Measurements from ENCODE around the gene SHTN1.

The SHTN1 gene

DNA sequence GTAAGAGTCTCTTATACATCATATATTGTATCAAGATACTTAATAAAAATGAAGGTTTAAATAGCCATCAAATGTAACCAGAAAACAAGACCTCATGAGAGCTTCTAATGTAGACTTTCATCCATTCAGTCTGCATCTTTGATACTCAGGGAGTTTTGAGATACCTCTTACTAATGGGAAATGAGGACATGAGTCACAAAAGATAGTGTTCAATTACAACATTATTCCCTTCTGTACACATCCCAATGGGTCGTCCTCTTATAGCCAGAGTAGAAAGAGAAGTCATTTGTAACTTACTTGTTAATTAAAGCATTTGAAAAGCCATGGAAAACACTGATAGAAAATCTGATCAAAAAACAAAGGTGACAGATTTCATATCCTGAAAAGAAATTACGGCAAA is 19.4 kb downstream of the SHTN1 start:
- DNase-seq (ENCODE audit: low spot score), result no peak

DNA sequence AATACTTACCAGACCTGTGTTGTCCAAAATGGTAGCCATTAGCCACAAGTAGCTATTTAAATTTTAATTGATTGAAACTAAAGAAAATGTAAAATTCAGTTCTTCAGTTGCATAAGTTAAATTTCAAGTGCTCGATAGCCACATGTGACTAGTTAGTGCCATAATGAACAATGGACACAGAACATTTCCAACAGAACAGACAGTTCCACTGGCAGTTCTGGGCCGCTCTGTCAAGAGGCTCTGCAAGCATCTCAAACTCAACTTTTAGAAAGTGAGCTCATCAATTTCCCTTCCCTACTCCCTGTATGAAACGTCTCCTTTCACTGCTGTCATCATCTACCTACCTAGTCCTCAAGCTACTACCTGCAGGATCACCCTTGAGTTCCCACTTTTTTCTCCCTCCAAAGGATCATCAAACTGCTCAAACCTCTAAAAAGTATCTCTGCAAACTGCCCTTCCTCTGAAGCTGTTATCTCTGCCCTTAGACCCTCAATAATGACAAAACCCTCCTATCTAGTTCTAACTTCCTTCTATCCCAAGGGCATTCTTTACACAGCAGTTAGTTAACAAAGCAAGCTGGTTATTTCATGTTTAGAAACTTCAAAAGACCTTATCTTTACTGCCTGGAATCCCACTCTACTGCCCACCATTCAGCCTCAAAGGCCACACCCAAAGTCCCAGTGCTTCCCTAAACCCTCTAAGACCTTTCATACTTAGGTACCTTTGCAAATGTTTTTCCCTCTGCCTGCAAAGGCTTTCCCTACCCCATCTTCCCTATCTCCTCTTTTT is 20.6 kb downstream of the SHTN1 start:
- DNase-seq (ENCODE audit: low spot score), result no peak

DNA sequence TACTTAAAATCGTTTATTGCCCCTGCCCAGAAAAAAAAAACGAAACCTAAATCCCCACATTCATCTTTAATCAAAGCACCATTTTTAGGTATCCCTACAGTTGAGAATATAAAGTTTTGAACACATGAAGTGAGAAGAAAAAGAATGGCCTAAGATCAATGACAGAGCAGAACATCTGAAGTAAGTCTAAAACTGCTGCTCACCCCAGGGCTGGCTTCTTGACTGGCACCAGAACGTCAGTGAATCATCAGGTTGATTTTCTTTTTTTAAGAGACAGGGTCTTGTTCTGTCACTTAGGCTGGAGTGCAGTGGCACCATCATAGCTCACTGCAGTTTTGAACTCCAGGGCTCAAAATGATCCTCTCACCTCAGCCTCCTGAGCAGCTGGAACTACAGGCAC is 24.9 kb downstream of the SHTN1 start:
- DNase-seq (ENCODE audit: low spot score), result no peak

DNA sequence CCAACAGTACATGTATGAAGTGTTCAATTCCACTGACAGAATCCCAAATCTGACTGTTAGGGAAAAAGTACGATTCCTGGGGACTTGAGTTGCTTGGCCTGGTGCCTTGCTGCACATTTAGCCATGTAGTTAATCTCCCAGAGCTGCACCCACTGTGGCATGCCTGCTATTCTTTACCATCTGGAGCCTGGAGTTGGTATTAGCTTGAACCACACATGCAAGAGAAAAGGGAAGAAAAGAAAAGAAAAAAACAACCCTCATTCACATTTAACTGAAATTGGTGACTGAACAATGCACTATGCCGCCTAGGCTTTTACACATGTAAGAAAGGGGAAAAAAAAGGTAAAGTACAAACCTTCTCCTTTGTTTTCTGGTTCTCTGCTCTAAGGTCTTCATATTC is 26.1 kb downstream of the SHTN1 start:
- DNase-seq (ENCODE audit: low spot score), result no peak

DNA sequence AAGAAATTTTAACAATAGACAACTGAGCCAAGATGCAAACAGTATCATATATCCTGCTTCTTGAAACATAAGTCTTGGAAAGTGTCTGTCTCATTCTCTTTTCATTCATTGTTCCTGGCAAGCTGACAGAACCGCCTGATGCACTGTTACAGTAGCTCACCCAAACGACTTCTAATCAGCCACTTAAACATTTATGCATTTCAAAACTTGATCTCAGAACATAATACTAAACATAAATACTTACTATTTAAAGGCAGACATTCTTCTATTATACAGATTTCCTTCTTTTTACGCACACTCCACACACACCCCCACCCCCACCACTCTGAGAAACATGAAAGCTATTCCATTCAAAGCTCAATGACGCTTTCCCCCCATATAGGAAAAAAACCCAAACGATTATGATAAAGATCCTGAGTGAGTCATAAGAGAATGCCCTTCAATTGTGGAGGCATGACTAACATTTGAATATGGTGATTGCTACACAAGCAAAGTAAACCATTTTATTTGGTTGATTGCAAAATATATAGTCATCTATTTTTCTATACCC is 30.5 kb downstream of the SHTN1 start:
- DNase-seq (ENCODE audit: low spot score), result no peak

DNA sequence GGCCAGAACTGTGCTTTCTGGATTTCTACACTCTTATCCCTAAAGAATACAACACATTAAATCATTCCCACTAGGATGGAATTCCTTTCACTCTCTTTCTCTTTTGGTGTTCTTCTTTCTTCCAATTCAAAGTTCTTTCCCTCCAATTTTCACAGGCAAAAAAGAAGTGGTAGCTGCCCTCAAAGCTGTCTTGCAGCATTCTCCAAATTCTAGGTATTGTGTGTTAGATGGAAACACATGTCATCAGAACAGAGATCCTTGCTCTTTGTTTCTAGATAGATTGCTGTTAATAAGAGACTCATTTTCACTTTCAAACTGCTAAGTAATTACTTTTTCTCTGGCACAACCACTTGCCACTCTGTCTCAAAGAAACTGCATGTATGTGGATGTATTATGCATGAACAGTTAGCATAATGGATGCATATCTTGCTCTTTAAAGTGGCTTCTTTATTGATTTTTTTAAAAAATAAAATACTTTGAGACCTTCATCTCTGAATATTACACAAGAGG is 31.0 kb downstream of the SHTN1 start:
- DNase-seq (ENCODE audit: low spot score), result no peak

DNA sequence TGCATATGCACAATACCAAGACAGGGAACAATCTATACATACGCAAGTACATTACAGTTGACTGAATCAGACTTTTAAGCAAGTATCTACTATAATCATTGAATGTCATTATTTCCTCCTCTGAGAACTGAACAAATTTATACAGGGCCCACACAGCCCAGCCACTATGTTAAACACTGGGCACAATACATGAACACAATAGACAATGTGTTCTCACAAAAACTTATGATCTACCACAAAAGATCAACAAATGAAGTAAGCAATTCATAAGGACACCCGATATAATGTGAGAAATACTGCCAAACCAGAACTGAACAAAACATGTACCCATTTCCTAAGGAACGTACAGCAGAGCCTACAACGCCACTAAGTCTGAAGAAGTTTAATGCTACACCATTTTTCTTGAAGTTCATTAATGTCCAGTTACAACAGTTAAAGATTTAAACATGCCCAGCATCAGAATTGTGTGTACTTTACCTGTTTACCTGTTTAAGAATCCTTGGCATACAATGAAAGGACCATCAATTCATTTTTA is 31.5 kb downstream of the SHTN1 start:
- DNase-seq (ENCODE audit: low spot score), result no peak

DNA sequence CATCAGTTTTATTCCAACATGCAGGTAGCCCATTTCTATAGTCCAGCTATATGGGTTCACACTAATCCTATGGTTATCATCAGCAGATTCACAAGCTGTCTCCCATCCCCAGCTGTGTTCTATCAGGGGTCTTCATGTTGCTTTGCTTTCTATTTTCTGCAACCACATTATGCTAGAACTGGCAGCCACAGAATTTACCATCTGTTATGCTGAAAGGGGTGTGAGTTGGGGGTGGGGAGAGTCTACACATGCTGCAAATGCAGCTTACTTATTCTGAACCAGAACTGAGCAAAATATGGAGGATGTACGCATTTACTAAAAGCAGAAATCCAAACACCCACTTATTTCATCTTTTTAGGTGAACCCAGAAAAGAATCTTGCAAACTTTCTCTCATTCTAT is 32.9 kb downstream of the SHTN1 start:
- DNase-seq (ENCODE audit: low spot score), result no peak

DNA sequence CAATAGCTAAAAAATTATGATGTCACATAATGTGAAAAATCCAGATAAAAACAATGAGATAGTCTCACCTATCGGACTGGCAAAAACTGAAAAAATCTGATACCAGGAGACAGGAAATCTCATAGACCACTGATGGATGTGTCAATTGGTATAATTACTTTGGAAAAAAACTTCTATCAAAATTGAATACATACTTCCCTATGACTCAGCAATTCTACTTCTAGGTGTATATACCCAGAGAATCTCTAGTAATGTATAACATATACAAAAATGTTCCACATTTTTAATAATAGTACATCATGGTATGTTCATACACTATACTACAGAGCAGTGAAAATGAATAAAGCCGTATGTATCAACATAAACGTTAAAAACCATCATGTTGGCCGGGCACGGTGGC is 34.9 kb downstream of the SHTN1 start:
- DNase-seq (ENCODE audit: low spot score), result no peak

DNA sequence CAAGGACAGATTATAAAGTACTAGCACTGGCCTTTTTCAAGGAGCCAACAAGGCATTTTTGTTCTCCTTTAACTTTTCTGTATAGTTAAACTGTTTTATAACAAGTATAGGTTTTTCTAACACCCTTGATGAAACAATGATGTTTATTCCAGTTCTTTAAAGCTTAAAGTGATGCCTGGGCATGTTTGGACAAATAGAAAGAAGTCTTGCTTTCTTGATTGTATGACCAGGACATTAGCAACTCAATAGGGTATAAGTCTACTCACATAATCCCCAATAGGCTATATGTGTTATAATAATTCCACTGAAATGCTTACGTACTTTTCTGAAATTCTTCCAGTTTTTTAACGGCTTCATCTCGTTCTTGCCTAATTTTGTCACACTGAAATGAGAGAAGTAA is 36.7 kb downstream of the SHTN1 start:
- DNase-seq (ENCODE audit: low spot score), result no peak

DNA sequence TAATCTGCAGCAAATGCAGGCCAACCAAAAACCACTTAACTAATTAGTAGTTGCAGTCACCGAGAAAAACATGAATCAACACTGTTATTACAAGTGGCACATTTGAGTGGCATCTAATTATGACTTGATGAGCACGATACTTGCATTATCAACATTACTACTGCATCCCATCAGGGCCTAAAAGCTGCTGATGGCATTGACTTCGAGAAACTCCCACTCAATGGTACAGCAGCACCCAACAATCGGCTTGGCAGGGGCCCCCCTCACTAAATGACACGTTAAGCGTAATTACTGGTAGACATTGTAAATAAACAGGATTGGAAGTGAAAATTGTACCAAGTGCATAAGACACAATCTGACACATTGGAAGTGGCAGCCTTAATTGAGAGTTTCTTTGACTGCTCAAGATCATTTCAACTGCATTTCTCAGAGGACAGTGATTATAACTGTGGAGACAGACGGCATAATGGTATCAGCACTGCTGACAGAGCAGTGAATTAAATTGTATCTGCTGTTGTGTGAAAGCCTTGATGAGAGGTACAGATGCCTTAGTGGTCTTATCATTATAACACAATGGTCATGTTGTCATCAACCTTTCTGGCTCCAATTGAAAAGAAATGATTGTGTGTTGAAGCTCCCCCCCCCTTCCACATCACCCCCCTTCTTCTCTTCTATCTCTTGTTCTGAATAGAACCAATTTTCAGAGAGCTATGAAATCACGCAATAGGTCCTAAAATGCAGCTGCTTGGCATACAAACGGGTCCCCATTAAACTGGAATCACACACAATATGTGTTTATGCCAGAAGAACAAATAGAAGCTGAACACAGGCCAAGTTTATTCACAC is 43.4 kb downstream of the SHTN1 start:
- DNase-seq (ENCODE audit: low spot score), result no peak

DNA sequence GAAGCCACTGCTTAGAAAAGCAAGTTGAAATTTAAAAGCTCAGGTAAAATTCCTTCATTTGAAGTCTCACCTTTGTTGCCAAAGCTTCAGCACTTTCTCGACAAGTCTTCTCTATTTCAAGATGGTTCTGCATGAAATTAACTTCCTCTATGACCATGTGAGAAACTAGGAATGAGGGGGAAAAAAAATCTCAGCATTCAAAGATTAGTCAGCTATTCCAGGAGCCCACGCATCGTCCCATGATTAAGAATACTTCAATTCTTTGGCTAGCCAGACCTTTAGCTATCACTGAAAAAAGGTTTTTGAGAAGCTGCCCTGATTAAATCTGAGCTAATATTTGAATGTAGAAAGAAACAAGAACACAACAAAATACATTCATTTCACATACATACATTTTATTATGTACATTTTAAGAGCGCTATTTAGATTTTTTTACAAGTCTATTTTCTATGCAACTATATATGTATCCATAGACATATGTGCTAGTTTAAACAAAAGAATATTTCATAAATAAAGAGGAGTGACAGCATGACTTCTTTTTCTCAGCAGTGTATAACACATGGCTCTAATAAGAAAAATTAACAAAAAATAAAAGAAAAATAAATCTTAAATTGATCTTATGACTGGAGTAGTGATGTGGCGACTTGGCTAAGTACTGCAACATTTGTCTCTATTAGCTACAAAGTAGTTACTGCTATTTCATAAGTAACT is 44.8 kb downstream of the SHTN1 start:
- DNase-seq (ENCODE audit: low spot score), result no peak

DNA sequence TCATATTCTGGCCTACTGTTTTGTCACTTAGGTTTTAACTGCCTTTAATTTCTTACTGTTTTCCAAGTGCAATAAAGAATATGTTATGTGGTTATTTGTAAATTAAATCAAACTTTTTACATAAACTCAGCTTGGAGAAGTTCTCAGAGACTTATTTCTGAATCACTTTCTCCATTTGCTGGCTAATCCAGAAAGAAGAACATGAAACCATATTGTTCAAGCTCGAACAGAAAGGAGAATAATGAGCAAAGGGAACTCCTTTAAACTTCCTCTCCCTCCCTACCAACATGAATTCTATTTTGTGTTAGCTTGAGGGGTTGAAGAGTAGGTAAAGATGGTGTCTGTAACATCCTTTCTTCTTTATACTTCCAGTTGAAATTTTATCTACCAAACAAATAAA is 52.3 kb downstream of the SHTN1 start:
- DNase-seq (ENCODE audit: low spot score), result no peak

DNA sequence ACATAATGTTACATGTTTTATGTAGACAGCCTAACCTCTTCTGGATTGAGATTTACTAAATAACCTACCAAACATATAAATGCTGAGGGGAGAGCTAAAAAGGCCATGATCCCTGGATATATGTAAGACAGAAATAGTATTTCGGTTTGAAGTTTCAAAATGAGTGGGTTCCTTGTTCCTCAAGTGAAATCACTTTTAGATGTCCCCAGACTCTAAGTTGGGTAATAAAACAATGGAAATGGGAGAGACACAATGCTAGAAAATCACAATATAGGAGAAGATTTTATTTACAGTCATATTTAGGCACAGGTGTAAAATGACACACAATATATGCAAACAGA is 56.5 kb downstream of the SHTN1 start:
- no peak for DNase-seq (ENCODE audit: low spot score)

DNA sequence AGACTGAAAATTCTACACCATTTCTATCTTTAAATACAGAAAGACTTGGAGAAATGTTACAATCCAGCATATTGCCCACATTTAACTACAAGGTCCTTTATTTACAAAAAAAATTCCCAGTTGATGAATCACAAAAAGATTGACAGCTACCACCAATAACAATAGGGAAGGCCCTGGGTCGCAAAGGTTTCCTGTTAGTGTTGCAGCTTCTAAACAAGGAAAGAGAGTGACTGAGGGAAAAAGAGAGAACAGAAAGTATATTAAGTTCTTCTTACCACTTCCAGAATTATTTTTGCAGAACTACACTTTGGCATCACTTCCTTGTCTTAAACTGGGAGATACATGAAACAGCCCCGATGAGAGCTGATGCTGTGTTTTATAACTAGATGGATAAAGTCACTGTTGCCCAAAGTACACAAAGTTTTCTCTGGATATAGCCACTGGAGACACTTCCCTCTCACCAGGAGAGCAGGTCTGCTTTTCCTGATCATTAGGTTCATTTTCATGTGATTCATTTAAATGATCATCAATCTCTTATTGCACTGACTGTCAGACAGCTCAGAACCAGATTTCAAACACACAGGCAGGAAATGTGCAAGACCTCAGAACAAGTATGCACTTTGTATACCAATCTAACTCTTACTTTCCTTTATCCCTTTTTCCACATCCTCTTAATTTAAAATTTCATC is 57.0 kb downstream of the SHTN1 start:
- DNase-seq (ENCODE audit: low spot score), result no peak

DNA sequence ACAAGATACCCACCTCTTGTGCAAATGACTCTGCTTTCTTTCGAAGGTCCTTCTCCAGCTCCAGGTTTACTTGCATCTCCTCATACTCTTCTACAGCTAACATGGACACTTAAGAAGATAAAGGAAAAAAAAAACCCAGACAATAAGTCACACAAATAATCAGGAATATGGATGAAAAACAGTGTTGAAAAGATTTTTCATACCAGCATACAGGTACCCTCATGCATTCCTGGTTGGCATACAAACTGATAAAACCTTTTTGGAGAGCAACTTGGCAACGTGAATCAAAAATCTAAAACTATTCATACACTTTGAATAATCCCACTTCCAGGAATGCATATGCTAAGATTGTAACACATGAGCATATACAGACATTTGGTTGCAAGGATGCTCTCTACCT is 60.1 kb downstream of the SHTN1 start:
- DNase-seq (ENCODE audit: low spot score), result no peak

DNA sequence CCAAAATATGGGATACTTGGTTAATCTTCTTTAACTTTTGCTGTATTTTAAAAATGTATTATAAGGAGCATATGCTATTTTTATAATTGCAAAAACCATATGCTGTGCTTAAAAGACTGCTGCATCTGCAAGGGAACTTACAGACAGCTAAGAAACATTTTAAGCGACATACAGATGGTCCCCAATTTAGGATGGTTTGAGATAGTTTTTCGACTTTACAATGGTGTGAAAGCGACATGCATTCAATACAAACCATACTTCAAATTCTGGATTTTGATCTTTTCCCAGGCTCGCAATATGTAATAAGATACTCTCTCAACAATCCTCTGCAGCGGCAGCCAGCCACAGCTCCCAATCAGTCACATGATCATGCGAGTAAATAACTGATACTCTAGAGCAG is 73.2 kb downstream of the SHTN1 start:
- DNase-seq (ENCODE audit: low spot score), result no peak

DNA sequence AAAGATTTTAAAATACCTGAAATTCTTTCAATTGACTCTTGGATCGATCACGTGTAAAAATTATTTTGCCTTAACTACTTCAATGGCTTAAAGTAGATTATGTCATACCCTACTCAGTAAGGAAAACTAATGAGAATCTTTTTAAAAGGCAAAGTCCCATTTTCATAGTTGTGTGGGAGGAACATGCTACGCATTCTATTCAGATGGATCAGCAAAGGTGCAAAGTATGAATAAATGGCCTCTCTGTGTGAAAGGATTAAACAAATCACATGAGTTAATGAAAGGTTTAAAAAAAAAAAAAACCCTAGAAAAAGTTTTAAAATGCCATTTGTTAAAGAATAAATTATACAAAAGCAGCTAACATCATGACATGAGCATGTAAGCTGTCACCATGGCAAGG is 78.6 kb downstream of the SHTN1 start:
- no peak for DNase-seq (ENCODE audit: low spot score)

DNA sequence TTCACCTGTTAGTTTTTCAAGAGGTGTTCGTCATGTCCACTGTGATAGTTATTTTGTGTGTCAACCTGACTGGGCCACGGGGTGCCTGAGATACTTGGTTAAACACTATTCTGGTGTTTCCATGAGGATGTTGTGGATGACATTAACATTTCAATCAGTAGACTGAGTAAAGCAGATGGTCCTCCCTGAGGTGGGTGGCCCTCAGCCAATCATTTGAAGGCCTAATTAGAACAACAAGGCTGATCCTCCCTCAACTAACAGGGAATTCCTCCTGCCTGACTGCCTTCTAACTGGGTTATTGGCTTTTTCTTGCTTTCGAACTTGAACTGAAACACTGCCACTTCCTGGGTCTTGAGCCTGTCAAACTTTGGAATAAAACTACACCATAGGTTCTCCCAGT is 79.9 kb downstream of the SHTN1 start:
- no peak for DNase-seq (ENCODE audit: low spot score)

DNA sequence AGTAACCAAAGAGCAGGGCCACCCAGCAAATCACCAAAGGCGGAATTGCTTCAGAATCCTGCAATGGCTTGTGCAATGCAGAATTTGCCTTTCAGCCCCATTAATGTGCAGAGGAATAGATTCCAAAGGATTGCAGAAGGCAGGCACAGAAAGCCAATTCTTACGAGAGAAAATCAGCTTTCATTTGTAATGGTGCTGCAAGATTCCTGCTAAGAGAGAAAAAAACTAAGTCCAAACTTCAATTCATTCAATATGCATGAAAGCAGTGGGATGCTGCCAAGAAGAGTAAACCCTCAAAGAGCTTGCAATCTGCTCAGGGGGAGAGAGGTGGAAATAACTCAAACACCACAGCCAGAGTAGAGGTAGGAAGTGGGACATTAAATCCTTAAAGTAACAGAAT is 85.3 kb downstream of the SHTN1 start:
- DNase-seq (ENCODE audit: low spot score), result no peak

DNA sequence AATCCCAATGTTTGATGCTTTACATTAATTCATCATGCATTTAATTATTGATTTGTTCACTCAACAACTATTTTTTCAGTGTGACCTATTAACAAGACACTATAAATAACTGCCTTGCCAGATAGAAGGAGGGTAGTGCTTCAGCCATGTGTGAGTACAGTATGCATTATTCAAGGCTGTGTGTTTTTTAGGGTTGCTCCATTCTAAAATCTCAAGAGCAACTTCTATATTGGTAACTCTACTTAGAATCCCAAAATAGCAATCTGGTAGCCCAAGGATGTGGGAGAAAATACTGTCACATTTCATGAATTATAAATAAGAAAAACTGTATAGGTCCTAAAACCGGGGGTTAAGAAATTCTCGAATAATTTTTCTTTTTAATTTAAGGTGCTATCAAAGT is 85.8 kb downstream of the SHTN1 start:
- no peak for DNase-seq (ENCODE audit: low spot score)

DNA sequence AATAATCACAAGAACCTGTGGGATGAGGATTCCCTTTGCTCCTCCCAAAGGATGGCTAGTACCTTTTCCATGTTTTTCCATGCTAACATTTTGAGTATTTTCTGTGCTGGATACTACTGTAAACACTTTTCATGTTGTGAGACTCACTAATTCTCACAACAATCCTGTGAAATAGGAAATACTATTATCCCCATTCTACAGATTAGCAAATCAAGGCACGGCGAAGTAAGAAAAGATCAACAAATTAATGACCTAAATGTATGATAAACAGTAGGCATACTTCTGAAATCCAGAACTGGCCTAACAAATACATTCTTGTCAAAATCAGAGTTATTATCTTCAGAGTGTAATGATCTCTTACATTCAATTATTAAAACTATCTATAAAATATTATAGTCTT is 86.4 kb downstream of the SHTN1 start:
- no peak for DNase-seq (ENCODE audit: low spot score)
